Measurements from ENCODE around the gene NEMF.

The NEMF gene

GRCh38 chr14:49853572-49854375 lies 1.2 kb upstream of the NEMF start:
- Histone ChIP-seq H3K4me3 (replicated peaks; ENCODE audit: insufficient read depth, low read length) (peak overlapping the region; percentile 81), H3K27ac (replicated peaks) (no peak overlapping the region), H3K27me3 (ENCODE audit: insufficient read depth, poor library complexity, severe bottlenecking) (no peaks in the 10 kb centered on the region)
- peak; percentile 45 to 73 for DNase-seq (ENCODE audit: low read depth in 1 of 2, low spot score in 1 of 2)
- TF ChIP-seq GABPA (IDR thresholded peaks at IDR 0.05; ENCODE audit: low read depth) (no peak), SPI1 (IDR thresholded peaks at IDR 0.05; ENCODE audit: borderline replicate concordance, low read depth) (no peak), CTCF (IDR thresholded peaks at IDR 0.05; ENCODE audit: insufficient read depth, low read length) (peak; percentile 19), POLR2AphosphoS5 (IDR thresholded peaks at IDR 0.05; ENCODE audit: low read depth) (no peak)

- no peaks in the 10 kb centered on the region for H3K27me3 ChIP-seq (ENCODE audit: insufficient read depth, poor library complexity, severe bottlenecking)
- TF ChIP-seq SPI1 (IDR thresholded peaks at IDR 0.05; ENCODE audit: borderline replicate concordance, low read depth) (peak; percentile 8; the same call in 1 of the 2 replicates), REST (IDR thresholded peaks at IDR 0.05; ENCODE audit: insufficient replicate concordance, low read depth) (no peak)
- peak overlapping the region; percentile 93 for H3K27ac ChIP-seq (replicated peaks)
- DNase-seq (ENCODE audit: low read depth in 1 of 2, low spot score in 1 of 2): no peak
- H3K4me3 ChIP-seq (replicated peaks; ENCODE audit: insufficient read depth, low read length): peak overlapping the region; percentile 81
Measured at GRCh38 chr14:49853158-49853477, 530 bp upstream of the NEMF start.

- TF ChIP-seq SPI1 (IDR thresholded peaks at IDR 0.05; ENCODE audit: borderline replicate concordance, low read depth) (peak; percentile 45; the same call in 1 of the 2 replicates), REST (IDR thresholded peaks at IDR 0.05; ENCODE audit: insufficient replicate concordance, low read depth) (no peak)
- Histone ChIP-seq H3K27me3 (ENCODE audit: insufficient read depth, poor library complexity, severe bottlenecking) (no peaks in the 10 kb centered on the region), H3K4me3 (replicated peaks; ENCODE audit: insufficient read depth, low read length) (peak overlapping the region; percentile 81), H3K27ac (replicated peaks) (peak overlapping the region; percentile 93)
- DNase-seq (ENCODE audit: low read depth in 1 of 2, low spot score in 1 of 2): no peak
Measured at GRCh38 chr14:49851813-49852212, 775 bp downstream of the NEMF start.

- no peak for TF ChIP-seq REST (IDR thresholded peaks at IDR 0.05; ENCODE audit: insufficient replicate concordance, low read depth)
- no peak for TF ChIP-seq CTCF (IDR thresholded peaks at IDR 0.05; ENCODE audit: insufficient read depth, low read length)
- TF ChIP-seq GABPA (IDR thresholded peaks at IDR 0.05; ENCODE audit: low read depth): no peak
- TF ChIP-seq POLR2AphosphoS5 (IDR thresholded peaks at IDR 0.05; ENCODE audit: low read depth): no peak
- TF ChIP-seq SPI1 (IDR thresholded peaks at IDR 0.05; ENCODE audit: borderline replicate concordance, low read depth): no peak
Measured at GRCh38 chr14:49849213-49849847, 3.3 kb downstream of the NEMF start.

More at GRCh38 chr14:49849213-49849847, 3.3 kb downstream of the NEMF start:
- H3K27me3 ChIP-seq (ENCODE audit: insufficient read depth, poor library complexity, severe bottlenecking): no peaks in the 10 kb centered on the region
- H3K27ac ChIP-seq (replicated peaks): no peak overlapping the region
- DNase-seq (ENCODE audit: low read depth in 1 of 2, low spot score in 1 of 2): no peak
- no peak overlapping the region for H3K4me3 ChIP-seq (replicated peaks; ENCODE audit: insufficient read depth, low read length)

All from HL-60 (cell line).